Measurements from ENCODE around the gene FBLN5. TPM values are rescaled to one million over a fixed set of nuclear protein-coding genes. Genes with fewer than 3 reads are reported as not detected.

FBLN5 gene
- total RNA-seq, 1 experiment from 2014 or later, result 0.23 TPM

GRCh38 chr14:91885113-91885712 lies 62.3 kb downstream of the FBLN5 start:
- intact Hi-C loops (cut with micrococcal nuclease; ENCODE audit: unreplicated experiment), result no loop called here
- ATAC-seq (no peak), DNase-seq (ENCODE audit: low read depth, low spot score) (no peak)
- CTCF ChIA-PET, result no interaction called here
- Histone ChIP-seq H3K4me1 (ENCODE audit: control insufficient read depth, insufficient read depth, low read length) (no peaks in the 10 kb centered on the region), H3K4me3 (ENCODE audit: low read depth in 2 of 2, low read length in 2 of 2) (no peak overlapping the region), H3K36me3 (ENCODE audit: control insufficient read depth, insufficient read depth, low read length) (no peaks in the 10 kb centered on the region), H3K27me3 (ENCODE audit: control insufficient read depth, insufficient read depth, low read length) (no peaks in the 10 kb centered on the region), H3K27ac (ENCODE audit: low read length) (no peak overlapping the region), H3K9me3 (ENCODE audit: control insufficient read depth, insufficient read depth, low read depth, low read length) (no peaks in the 10 kb centered on the region)
- TF ChIP-seq SIN3A (IDR thresholded peaks at IDR 0.05; ENCODE audit: borderline replicate concordance, insufficient read depth, low read depth, low read length) (no peak), REST (IDR thresholded peaks at IDR 0.05; ENCODE audit: insufficient read depth in 1 of 2, low read depth in 2 of 2, low read length in 1 of 2) (no peak), TCF7L2 (IDR thresholded peaks at IDR 0.05; ENCODE audit: low read depth, low read length) (no peak)
- POLR2A ChIA-PET, result no interaction called here
- in situ Hi-C loops (cut with HindIII; ENCODE audit: low pct_unique_long_range_greater_than_20kb, low sequenced_read_pairs), result no loop called here
- no TSS peak for BruUV-seq (replicated peaks)

- ATAC-seq, result no peak
- CTCF ChIA-PET, result no interaction called here
- Histone ChIP-seq H3K4me1 (ENCODE audit: control insufficient read depth, insufficient read depth, low read length) (no peaks in the 10 kb centered on the region), H3K9me3 (ENCODE audit: control insufficient read depth, insufficient read depth, low read depth, low read length) (no peaks in the 10 kb centered on the region), H3K27me3 (ENCODE audit: control insufficient read depth, insufficient read depth, low read length) (no peaks in the 10 kb centered on the region), H3K4me3 (ENCODE audit: low read depth in 2 of 2, low read length in 2 of 2) (no peak overlapping the region), H3K27ac (ENCODE audit: low read length) (no peak overlapping the region), H3K36me3 (ENCODE audit: control insufficient read depth, insufficient read depth, low read length) (no peaks in the 10 kb centered on the region)
- POLR2A ChIA-PET, result no interaction called here
- no peak for DNase-seq (ENCODE audit: low read depth, low spot score)
- TF ChIP-seq SIN3A (IDR thresholded peaks at IDR 0.05; ENCODE audit: borderline replicate concordance, insufficient read depth, low read depth, low read length) (no peak), REST (IDR thresholded peaks at IDR 0.05; ENCODE audit: insufficient read depth in 1 of 2, low read depth in 2 of 2, low read length in 1 of 2) (no peak), TCF7L2 (IDR thresholded peaks at IDR 0.05; ENCODE audit: low read depth, low read length) (no peak)
- BruUV-seq (replicated peaks), result no TSS peak
- in situ Hi-C loops (cut with HindIII; ENCODE audit: low pct_unique_long_range_greater_than_20kb, low sequenced_read_pairs) (no loop called here), intact Hi-C loops (cut with micrococcal nuclease; ENCODE audit: unreplicated experiment) (no loop called here)
Measured at GRCh38 chr14:91884664-91885063, 62.8 kb downstream of the FBLN5 start.

- CTCF ChIA-PET, result no interaction called here
- TF ChIP-seq SIN3A (IDR thresholded peaks at IDR 0.05; ENCODE audit: borderline replicate concordance, insufficient read depth, low read depth, low read length) (no peak), REST (IDR thresholded peaks at IDR 0.05; ENCODE audit: insufficient read depth in 1 of 2, low read depth in 2 of 2, low read length in 1 of 2) (no peak), POLR2AphosphoS5 (IDR thresholded peaks at IDR 0.05; ENCODE audit: low read depth, low read length) (no peak), TCF7L2 (IDR thresholded peaks at IDR 0.05; ENCODE audit: low read depth, low read length) (no peak)
- TF ChIP-seq, protein P1, sequence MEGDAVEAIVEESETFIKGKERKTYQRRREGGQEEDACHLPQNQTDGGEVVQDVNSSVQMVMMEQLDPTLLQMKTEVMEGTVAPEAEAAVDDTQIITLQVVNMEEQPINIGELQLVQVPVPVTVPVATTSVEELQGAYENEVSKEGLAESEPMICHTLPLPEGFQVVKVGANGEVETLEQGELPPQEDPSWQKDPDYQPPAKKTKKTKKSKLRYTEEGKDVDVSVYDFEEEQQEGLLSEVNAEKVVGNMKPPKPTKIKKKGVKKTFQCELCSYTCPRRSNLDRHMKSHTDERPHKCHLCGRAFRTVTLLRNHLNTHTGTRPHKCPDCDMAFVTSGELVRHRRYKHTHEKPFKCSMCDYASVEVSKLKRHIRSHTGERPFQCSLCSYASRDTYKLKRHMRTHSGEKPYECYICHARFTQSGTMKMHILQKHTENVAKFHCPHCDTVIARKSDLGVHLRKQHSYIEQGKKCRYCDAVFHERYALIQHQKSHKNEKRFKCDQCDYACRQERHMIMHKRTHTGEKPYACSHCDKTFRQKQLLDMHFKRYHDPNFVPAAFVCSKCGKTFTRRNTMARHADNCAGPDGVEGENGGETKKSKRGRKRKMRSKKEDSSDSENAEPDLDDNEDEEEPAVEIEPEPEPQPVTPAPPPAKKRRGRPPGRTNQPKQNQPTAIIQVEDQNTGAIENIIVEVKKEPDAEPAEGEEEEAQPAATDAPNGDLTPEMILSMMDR (IDR thresholded peaks at IDR 0.05), result no peak
- POLR2A ChIA-PET, result no interaction called here
- Histone ChIP-seq H3K4me1 (ENCODE audit: control insufficient read depth, insufficient read depth, low read length) (no peaks in the 10 kb centered on the region), H3K27ac (ENCODE audit: low read length) (no peak overlapping the region), H3K27me3 (ENCODE audit: control insufficient read depth, insufficient read depth, low read length) (no peaks in the 10 kb centered on the region), H3K4me3 (ENCODE audit: low read depth in 2 of 2, low read length in 2 of 2) (no peak overlapping the region), H3K9me3 (ENCODE audit: control insufficient read depth, insufficient read depth, low read depth, low read length) (no peaks in the 10 kb centered on the region), H3K36me3 (ENCODE audit: control insufficient read depth, insufficient read depth, low read length) (no peaks in the 10 kb centered on the region)
- intact Hi-C loops (cut with micrococcal nuclease; ENCODE audit: unreplicated experiment) (no loop called here), in situ Hi-C loops (cut with HindIII; ENCODE audit: low pct_unique_long_range_greater_than_20kb, low sequenced_read_pairs) (no loop called here)
- DNase-seq (ENCODE audit: low read depth, low spot score) (no peak), ATAC-seq (no peak)
- BruUV-seq (replicated peaks), result no TSS peak
Measured at GRCh38 chr14:91883753-91884152, 63.7 kb downstream of the FBLN5 start.

All from Panc1 (cell line).